ENCODE data around the gene AOPEP. TPM values are rescaled to one million over a fixed set of nuclear protein-coding genes. Genes with fewer than 3 reads are reported as not detected.
A peak's percentile ranks its signal among the peaks of the same experiment; 100 is the strongest.

Gene AOPEP
- total and polyA plus RNA-seq, 10 donors = 14.8 to 86.1 (median 51.3) TPM

DNA sequence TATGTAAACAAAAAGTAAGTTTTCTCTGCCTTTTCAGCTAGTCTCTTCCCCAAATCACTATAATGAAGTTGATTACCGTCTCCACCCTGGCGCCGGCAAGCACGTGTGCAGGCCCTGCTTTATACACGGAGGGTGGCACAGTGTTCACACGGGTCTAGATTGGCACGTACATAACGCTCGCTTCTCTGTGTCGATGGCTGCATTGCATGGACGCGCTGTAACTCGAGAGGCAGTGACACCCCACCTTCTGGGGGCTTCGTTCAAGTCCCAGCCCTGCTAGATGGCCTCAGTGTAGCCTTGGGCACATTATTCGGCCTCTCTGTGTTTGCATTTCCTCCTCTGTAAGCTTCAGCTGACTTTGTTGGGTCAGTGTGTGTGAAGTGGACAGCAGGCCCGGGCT lies 367.1 kb downstream of the AOPEP start:
- 88 to 92% (median 90%) methylated on average over 16 of the region's 16 CpGs for WGBS, 5 donors
- no peak for DNase-seq
- no peak overlapping the region for H3K4me3 ChIP-seq
- intact Hi-C loops (cut with DNase I; ENCODE audit: low total_unique reads) = no loop called here
- no peaks in the 10 kb centered on the region for H3K27me3 ChIP-seq (replicated peaks in 1 of 7)
- no peaks in the 10 kb centered on the region for H3K9me3 ChIP-seq
- peak overlapping the region in 2 of 8 donors; percentile 75 to 85 for H3K27ac ChIP-seq
- peaks cover 18 to 79% (median 50%) of the 10 kb centered on the region in 6 donors for H3K4me1 ChIP-seq
- TF ChIP-seq POLR2AphosphoS5 (IDR thresholded peaks at IDR 0.05) (no peak), POLR2A (IDR thresholded peaks at IDR 0.05) (no peak)
- TF ChIP-seq, protein P1, sequence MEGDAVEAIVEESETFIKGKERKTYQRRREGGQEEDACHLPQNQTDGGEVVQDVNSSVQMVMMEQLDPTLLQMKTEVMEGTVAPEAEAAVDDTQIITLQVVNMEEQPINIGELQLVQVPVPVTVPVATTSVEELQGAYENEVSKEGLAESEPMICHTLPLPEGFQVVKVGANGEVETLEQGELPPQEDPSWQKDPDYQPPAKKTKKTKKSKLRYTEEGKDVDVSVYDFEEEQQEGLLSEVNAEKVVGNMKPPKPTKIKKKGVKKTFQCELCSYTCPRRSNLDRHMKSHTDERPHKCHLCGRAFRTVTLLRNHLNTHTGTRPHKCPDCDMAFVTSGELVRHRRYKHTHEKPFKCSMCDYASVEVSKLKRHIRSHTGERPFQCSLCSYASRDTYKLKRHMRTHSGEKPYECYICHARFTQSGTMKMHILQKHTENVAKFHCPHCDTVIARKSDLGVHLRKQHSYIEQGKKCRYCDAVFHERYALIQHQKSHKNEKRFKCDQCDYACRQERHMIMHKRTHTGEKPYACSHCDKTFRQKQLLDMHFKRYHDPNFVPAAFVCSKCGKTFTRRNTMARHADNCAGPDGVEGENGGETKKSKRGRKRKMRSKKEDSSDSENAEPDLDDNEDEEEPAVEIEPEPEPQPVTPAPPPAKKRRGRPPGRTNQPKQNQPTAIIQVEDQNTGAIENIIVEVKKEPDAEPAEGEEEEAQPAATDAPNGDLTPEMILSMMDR (IDR thresholded peaks at IDR 0.05 in 8 of 11, conservative IDR thresholded peaks at IDR 0.05 in 3 of 11) = no peak
- H3K36me3 ChIP-seq = peaks cover 0 to 14% (median 0%) of the 10 kb centered on the region in 6 donors

DNA sequence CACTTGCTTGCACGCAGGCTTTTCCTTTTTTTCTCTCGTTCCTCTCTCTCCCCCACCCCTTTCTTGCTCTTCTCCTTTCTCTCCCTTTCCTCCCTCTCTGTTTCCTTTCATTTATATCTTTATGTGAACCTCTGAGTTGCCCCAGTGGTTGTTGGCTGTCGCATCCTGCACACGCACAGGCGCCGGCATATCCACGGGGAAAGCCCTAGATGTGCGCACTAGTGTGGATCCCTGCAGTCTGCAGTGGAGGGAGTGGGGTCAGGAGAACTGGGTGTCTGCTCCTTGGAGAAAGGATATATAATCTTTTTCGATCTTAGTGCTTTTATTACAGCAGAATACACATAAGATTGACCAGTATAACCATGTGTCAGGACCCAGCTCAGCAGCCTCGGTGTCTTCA lies 367.5 kb downstream of the AOPEP start:
- H3K4me1 ChIP-seq = peaks cover 18 to 76% (median 51%) of the 10 kb centered on the region in 6 donors
- H3K4me3 ChIP-seq = no peak overlapping the region
- 79 to 85% (median 82%) methylated on average over 10 of the region's 10 CpGs for whole genome bisulfite sequencing, 5 donors
- no peak for TF ChIP-seq POLR2A (IDR thresholded peaks at IDR 0.05)
- TF ChIP-seq, protein P1 (IDR thresholded peaks at IDR 0.05 in 8 of 11, conservative IDR thresholded peaks at IDR 0.05 in 3 of 11) = no peak
- no peak for TF ChIP-seq POLR2AphosphoS5 (IDR thresholded peaks at IDR 0.05)
- no peaks in the 10 kb centered on the region for H3K9me3 ChIP-seq
- peaks cover 0 to 9% (median 0%) of the 10 kb centered on the region in 6 donors for H3K36me3 ChIP-seq
- intact Hi-C loops (cut with DNase I; ENCODE audit: low total_unique reads) = no loop called here
- peak overlapping the region in 4 of 8 donors; percentile 67 to 79 (median 72) for H3K27ac ChIP-seq
- H3K27me3 ChIP-seq (replicated peaks in 1 of 7) = no peaks in the 10 kb centered on the region
- no peak for DNase-seq

- intact Hi-C loops (cut with DNase I; ENCODE audit: low total_unique reads) = no loop called here
- 79 to 89% (median 82%) methylated on average over 21 to 22 of the region's 22 CpGs for WGBS, 5 donors
- H3K27ac ChIP-seq = peak overlapping the region in 6 of 8 donors; percentile 32 to 79 (median 68)
- no peaks in the 10 kb centered on the region for H3K9me3 ChIP-seq
- peaks cover 13 to 61% (median 38%) of the 10 kb centered on the region in 6 donors for H3K4me1 ChIP-seq
- DNase-seq = no peak
- peaks cover 0 to 23% (median 0%) of the 10 kb centered on the region in 6 donors for H3K36me3 ChIP-seq
- H3K27me3 ChIP-seq (replicated peaks in 1 of 7) = no peaks in the 10 kb centered on the region
- no peak overlapping the region for H3K4me3 ChIP-seq
- TF ChIP-seq POLR2A (IDR thresholded peaks at IDR 0.05) (no peak), POLR2AphosphoS5 (IDR thresholded peaks at IDR 0.05) (peak in 1 of 3 donors; percentile 4)
Observed at GRCh38 chr9:95095641-95096355, 369.3 kb downstream of the AOPEP start.

DNA sequence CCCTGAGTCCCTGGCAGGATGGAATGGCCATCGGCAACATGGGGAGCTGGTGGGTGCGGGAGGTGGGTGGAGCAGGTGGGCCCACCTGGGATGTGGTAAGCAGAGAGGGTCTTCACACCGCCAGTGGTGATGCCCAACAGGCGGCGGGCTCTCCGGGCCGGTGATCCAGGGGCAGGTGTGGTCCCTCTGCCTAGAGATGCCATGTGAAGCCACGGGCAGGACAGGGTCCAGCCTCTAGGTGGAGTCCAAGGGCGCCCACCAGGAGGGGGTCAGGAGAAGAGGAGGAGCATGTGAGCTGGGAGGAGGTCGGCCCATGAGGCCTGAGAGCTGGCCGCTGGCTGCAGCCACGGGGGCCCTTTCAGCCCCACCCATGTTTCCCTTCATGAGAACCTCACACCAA lies 369.9 kb downstream of the AOPEP start:
- intact Hi-C loops (cut with DNase I; ENCODE audit: low total_unique reads) = no loop called here
- WGBS, 5 donors = 91 to 97% (median 92%) methylated on average over 12 of the region's 12 CpGs
- Histone ChIP-seq H3K27me3 (replicated peaks in 1 of 7) (no peaks in the 10 kb centered on the region), H3K27ac (peak overlapping the region in 1 of 8 donors; percentile 17), H3K36me3 (peaks cover 0 to 29% (median under 1%) of the 10 kb centered on the region in 6 donors), H3K9me3 (no peaks in the 10 kb centered on the region), H3K4me3 (no peak overlapping the region), H3K4me1 (peaks cover 9 to 55% (median 33%) of the 10 kb centered on the region in 6 donors)
- TF ChIP-seq, protein P1 (IDR thresholded peaks at IDR 0.05 in 8 of 11, conservative IDR thresholded peaks at IDR 0.05 in 3 of 11) = no peak
- TF ChIP-seq POLR2A (IDR thresholded peaks at IDR 0.05) = no peak
- DNase-seq = no peak

Data from spleen (tissue), 11 donors.